GM18520 (cell line): ENCODE data around the gene JUP.
"Not testable (repeated sequence)": the region's sequence is repeated elsewhere in the genome, so short reads cannot be mapped to it uniquely, and the experiment has no call there.

ENCODE experiments used
- ATAC-seq: cut with Tn5 transposase; IDR thresholded peaks from one replicate; pipeline ENCODE4 v1.9.1; 2021; ENCODE audit not compliant: unreplicated experiment

JUP gene

DNA sequence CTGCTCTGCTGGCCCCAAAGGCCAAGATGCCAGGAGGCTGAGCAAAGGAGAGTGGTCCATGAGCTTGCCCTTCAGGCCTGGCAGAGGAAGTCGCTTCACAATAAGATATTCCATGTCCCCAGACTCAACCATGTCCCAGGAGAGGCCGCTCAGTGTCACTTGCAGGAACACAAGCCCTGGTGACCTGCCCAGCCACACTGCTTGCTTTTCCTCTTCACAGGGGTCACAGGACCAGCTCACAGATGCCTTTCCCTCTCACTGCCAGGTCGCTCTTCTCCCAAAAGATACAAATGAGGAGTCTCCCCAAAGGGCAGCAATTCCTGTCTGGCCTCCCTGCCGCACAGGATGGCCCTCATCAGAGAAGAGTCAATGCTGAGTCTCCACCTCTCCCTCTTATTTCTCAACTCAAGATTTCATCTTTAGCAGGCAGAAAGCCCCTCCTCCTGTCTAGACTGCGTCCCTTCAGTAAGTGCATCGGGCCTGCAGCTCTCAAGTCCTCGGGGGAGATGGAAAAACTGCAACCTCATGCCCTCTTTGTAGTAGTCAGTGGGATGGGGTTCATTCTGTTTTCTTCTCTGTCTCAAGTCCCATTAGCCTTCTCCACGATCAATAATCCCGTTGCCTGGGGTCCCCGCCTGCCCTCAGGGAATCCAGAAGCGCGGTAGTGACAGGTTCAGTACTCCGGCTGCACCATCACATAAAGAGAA is 5.0 kb downstream of the JUP start:
- ATAC-seq: no peak

DNA sequence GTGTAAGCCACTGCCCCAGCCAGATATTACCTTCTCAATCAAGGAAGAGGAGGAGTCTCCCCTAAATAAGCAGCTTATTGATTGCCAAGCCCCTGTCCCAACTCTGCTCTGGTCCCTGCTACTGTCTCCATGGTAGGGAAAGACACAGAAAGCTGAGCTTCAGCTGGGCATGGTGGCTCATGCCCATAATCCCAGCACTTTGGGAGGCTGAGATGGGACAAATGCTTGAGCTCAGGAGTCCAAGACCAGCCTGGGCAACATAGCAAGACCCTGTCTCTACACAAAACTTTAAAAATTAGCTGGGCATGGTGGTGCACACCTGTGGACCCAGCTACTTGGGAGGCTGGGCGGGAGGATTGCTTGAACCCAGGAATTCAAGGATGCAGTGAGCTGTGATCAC is 6.6 kb downstream of the JUP start:
- ATAC-seq: no peak

DNA sequence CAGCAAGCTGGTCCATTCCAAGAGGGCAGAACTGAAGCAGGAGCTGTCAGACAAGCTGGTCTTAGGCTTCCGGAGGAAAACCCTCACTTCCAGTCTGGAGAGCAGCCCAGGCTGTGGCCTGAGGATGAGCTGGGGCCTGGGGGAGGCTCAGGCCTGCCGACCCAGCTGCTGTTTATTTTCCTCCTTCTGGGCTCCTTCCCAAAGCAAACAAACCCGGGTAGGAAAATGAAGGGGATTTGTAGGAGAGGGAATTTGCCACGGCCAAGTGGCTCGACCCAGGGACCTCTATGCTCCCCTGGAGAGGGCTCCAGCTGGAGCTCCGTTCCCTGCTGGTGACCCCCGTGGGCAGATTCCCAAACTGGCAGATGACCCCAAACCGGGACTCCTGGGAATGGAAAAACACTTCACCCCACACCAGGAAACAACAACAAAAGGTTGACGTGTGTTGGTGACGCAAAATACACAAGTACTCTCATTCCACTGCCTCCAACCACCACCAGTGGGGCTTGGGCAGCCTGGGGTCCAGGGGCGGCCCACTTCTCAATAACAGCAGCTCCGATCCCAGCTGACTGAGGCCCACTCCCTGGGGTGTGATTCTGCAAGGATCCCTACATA is 8.8 kb downstream of the JUP start:
- no peak for ATAC-seq

DNA sequence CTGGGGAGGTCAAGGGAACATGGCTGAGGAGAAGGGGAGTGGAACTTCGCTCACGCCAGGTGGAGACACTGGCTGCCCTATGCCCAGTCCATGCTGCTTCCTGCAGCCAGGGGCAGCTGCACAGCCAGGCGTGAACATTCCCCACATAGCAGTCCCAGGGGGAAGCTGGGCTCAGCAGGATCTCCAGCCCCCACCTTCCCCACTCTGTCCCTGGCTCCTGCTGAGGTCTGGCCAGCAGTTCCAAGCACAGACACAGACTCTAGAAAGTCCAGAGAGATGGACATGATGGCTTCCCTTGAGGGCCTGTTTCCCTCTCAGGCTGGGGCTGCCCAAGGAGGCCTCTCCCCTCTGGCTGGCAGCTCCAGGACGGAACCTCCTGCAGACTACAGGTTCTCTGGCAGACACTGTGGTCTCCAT is 9.3 kb downstream of the JUP start:
- ATAC-seq: no peak

DNA sequence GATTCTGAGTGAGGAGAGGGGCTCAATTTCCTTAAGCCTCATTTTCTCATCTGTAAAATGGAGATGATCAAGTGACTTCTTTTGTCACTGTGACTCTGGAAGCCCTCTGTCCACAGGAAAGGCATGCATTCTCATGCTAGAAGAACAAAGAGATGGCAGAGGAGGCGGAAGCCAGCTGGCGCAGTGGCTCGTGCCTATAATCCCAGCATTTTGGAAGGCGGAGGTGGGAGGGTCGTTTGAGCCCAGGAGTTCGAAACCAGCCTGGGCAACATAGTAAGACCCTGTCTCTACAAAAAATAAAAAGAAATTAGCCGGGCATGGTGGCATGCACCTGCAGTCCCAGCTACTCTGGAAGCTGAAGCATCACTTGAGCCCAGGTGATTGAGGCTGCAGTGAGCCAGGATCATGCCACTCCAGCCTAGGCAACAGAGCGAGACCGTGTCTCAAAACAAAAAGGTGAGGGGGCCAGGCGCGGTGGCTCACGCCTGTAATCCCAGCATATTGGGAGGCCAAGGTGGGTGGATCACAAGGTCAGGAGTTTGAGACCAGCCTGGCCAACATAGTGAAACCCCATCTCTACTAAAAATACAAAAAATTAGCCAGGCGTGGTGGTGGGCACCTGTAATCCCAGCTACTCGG is 10.1 kb downstream of the JUP start:
- not testable (repeated sequence) for ATAC-seq

DNA sequence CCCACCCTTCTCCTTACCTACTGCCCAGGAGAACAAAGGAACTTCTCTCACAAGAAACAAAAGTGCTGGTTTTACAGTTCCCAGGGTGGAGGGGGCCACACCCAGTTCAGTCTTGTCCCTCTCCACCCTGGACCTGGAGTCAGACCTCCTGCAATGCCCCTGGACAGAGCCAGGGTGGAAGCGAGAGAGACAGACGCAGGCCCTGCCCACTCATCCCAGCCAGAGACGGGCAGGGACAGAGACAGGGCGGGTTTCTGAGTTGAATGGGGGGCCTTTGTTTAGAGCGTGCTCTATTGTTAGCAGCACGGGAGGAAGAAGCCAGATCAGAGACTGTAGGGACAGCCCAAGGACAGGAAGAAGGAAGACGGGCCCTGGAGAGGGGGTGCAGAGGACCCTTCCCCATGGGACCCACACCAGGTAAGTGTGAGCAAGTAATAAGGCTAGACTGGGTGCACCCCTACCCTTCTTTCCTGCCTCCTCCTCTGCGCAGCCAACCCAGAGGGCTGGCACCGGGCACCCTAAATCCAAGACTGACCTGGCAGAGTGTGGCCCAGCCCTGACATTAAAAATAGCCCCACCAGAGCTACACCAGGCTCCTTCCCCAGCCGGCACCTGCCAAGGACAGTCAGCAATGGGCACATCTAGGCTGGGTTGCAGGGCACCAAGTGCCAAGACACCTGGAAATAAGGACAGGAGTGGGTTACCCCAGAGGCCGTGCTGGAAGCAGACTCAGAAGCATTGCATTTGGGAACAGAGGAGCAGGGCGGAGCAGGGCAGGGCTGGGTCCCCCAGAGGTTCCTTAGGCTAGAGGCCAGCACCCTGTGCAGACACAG is 10.9 kb downstream of the JUP start:
- no peak for ATAC-seq

DNA sequence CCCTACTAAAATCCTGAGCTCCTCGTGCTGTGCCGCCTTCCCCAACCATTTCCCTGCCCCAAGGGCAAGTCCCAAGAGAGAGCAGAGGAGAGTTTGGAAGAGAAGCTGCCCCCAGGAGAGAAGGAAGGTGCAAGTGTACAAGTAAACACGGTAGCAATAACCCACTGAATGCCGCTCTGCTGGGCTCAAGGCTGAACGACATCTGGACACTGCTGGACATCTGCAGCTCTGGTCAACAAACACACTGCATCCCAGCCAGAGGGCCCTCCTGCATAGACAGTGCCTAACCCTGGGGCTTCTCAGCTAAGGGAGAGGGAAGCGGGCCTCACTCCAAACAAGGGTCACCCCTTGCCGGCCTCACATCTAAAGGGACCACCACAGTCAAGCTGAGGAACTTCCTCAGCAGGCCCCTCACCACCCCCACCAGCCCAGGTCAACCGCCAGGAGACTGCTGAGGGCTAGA is 12.7 kb downstream of the JUP start:
- no peak for ATAC-seq

DNA sequence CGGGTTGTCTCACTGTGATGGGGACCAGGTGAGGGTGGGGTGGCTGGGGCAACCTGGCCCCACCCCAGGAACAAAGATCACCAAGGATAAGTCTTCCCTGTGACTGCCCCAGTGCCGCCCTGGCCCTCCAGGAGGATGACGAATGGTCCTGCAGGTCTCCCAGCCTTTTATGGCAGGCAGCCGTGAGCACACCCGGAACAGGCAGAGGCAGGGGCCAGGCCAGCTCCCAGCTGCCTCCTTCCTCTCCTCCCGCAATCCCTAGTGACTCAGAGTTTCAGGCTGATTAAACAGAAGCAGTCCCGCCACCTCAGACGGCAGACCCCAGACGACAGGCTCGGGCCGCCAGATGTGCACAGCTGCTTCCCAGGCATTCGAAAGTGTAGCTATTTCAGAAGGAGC is 13.3 kb downstream of the JUP start:
- ATAC-seq: no peak

DNA sequence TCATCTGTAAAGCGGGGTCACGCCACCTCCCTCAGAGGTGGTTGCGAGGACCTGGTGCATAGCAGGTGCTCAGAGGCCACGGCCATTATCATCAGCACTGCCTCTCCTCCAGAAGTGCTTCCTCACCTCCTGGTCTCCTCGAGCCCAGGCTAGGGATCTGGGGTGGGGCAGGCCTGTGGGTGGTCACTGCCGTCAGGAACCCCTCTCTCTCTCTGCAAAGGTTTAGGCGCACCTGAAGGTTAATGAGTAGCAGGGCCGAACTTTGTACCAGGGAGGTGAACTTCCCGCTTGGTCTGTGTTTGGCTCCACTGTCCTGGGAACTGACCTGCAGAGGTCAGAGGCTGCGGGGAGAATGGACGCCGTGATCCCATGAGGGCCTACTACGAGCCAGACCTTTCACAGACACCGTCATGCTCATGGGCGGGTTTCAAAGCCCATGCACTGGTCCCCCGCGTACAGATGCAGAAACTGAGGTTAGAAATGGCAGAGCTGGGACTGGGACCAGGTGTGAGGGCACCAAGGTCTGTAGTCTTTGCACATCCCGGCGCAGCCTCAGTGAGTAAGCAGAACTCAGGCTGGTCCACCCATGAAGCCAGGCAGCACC is 13.8 kb downstream of the JUP start:
- no peak for ATAC-seq

DNA sequence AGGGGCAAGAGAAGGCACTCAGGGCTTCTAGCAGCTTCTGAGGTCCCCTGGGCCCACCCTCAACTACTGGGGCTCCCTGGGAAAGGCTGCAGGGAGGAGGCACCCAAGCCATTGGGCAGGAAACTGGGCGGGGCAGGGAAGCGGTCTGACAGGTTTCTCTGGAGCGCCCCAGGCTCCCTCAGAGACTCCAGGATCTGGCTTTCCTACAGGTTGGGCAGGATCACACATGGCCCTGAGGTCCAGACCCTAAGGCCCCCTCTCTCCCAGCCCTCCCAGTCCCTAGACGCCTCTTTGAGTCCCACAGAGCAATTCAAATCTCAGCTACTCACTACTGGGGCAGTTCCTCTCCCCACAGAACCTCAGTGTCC is 14.3 kb downstream of the JUP start:
- ATAC-seq: no peak

DNA sequence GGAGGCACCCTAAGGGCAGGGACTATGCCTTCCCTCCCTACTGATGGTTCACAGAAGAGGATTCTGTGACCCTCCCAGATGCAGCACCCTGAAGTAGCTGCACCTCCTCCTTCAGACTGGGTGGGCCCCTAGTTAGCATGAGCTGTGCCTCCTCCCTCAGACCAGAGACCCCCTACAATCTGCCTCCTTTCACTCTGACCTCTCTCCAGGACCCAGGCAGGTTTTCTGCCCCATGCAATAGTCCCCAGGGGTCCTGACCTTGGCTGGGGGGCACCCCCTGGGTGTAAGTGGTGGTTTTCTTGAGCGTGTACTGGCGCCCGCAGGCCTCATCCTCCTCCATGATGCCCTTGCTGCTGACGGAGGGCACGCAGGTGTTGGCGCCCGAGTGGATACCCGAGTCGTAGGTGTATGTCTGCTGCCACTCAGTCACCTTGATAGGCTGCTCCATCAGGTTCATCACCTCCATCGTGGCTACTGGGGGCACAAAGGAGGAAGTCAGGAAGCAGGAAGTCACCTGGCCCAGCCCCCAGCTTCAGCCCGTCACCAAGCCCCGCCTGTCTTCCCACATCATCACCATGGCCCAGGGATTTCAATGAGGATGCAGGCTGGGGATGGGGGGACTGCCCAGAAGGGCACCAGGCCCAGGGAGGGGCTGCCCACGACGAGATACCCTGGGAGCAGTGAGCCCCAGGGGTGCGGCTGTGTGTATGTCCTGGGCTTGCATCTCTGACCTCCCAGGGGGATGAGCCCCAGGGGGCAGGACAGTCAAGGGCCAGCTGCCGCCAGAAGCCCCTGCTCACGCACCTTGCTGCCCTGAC is 14.9 kb downstream of the JUP start:
- ATAC-seq: no peak

DNA sequence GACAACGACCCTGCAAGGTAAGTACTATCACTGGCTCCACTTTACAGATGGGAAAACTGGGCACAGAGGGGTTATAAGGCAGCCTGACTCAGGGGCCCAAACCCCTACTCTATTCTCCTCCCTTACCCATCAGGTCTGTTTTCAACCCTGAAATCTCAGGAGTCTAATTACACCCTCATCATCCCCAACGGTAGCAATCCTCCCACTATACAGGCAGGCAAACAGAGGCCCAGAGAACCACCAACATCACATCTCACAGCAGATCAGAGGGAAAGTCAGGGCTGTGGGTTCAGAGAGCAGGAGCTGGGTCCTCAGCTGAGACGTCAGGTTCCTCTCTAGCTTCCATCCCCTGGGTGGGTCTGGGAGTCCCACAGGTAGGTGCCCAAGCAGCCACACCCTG is 16.5 kb downstream of the JUP start:
- ATAC-seq: no peak

DNA sequence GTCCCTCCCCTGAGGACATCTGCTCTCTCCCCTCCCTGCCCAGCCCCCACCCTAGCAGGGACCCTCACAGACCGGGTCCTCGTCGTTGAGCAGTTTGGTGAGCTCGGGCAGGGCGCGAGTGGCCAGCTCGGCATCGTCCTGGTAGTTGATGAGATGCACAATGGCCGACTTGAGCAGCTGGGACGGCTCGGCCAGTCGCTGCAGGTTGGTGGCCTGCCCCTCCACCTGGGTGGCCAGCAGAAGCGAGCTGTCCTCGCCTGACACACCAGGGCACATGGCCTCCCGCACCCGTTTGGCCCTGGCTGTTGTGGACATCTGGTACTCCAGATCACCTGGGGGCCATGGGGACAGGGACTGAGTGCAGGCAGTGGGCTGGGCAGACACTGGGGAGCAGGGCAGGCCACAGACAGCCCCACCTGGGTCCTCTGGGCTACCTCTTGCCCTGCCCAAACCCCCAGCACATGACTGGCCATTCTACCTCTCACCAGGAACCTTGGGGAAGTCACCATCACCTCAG is 17.1 kb downstream of the JUP start:
- no peak for ATAC-seq

DNA sequence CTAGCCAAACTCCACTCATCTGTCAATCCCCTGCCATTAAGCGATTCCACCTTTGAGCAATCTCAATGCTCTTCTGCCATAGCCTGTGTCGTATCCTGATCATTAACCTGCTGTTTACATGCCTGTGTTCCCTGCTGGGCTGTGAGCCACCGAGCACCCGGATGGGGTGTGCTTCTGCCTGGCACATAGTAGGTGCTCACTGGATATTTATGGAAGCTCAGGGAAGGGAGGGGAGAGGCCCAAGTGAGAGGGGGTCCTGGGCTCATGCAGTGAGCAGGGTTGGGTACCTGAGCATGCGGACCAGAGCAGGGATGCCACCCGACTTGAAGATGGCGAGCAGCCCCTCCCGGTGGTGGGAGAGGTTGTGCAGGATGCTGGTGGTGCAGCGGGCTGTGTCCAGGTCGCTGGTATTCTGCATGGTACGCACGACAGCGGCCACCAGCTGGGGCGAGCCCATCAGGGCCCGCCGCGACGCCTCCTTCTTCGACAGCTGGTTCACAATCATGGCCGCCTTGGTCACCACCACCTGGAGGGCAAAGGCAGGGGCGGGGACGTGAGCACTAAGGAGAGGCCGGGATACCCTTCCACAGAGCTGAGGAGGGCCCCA is 17.7 kb downstream of the JUP start:
- no peak for ATAC-seq

DNA sequence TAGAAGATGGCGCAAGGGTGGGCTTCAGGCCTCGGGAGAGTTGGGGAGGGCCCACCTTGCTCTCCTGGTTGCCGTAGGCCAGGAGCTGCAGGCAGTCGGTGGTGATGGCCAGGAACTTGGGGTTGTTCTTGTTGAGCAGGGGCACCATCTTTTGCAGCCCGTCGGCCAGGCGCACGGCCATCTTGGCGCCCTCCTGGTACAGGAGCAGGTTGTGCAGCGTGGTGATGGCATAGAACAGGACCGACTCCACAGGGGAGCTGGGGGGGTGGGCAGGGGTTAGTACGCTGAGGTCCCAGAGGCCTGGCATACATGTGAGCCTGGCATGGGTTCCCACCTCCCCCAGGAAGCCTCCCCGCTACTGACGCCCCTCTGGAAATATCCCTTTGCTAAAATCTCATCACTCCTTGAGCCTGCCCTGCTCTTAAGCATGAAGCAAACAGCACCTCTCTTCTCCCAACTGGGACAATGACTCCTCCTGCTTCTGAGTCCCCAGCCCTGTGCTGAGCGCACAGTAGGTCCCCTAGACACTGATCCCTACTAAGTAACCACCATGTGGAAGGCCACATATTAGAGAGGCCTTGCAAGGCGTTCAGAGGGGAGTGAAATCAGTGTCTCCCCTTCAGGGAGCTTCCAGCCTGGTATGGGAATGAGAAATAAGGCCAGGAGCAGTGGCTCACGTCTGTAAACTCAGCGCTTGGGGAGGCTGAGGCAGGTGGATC is 19.0 kb downstream of the JUP start:
- ATAC-seq: no peak

DNA sequence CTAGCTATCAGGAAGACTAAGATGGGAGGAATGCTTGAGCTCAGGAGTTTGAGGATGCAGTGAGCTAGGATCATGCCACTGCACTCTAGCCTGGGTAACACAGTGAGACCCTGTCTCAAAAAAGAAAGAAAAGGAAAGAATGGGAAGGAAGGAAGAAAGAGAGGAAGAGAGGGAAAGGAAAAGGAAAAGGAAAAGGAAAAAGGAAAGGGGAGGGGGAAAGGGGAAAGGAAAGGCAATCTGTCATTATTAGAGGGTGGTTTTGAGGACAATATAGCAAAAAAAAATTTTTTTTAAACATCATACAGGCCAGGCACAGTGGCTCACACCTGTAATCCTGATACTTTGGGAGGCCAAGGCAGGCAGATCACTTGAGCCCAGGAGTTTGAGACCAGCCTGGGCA is 20.4 kb downstream of the JUP start:
- no peak for ATAC-seq

DNA sequence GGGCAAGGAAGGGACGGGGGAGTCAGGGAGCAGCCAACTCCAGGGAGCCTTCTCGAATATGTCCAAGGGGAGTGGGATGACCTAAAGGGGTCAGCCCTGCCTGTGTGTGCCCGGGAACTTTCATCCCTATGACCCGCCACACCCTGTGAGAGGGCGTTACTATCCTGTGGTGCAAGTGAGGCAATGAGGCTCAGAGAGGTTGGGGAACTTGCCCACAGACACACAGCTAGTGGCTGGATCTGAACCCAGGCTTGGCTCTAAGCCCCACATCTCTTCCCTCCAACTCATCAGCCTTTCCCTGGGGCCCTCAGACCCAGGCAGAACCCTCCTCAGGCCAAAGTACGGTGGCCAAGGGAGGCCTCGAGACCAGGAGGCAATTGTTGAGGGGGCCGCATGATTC is 23.2 kb downstream of the JUP start:
- ATAC-seq: no peak

DNA sequence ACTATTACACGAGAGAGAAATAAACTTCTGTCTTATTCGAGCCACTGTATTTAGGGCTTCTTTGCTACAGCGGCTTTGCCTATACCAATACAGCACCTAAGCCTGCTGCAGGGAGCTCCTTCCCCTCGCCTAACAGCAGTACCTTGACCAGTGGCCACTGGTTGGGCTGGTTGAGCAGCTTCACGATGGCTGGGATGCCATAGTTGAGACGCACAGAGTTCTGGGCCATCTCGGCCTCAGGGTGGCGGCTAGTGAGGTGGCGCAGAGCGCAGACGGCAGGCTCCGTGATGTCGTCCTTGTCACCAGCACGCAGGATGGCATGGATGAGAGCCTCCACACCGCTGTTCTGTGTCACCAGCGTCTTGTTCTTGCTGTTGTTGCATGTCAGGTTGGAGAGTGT is 23.7 kb downstream of the JUP start:
- no peak for ATAC-seq

DNA sequence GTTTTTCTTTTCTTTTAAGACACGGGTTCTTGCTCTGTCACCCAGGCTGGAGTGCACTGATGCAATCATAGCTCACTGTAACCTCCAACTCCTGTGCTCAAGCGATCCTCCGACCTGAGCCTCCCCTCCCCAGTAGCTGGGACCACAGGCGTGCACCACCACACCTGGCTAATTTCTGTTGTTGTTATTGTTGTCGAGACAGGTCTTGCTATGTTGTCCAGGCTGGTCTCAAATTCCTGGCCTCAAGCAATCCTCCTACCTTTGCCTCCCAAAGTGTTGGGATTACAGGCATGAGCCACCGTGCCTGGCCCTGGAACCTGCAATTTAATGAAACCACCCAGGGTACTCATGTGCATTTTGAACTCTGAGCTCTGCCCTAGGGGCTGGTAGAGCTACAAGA is 24.1 kb downstream of the JUP start:
- no peak for ATAC-seq
